HEK293T (cell line): Measurements from ENCODE around the gene RB1.

Experiments used
- BHLHE40 ChIP-seq: fragments of 450-650 bp; IDR thresholded peaks from 2 replicates; pipeline ENCODE4 v1.6.1; 2016; ENCODE audit warnings: mild to moderate bottlenecking, moderate library complexity, borderline replicate concordance
- CTBP1 ChIP-seq: fragments of 450-650 bp; IDR thresholded peaks from 2 replicates; pipeline ENCODE4 v1.6.1; 2016; ENCODE audit warnings: borderline replicate concordance
- ELF4 ChIP-seq: fragments of 450-650 bp; IDR thresholded peaks from 2 replicates; pipeline ENCODE4 v1.6.1; 2017; ENCODE audit warnings: antibody characterized with exemption
- SUZ12 ChIP-seq: fragments of 450-650 bp; IDR thresholded peaks from 2 replicates; pipeline ENCODE4 v1.6.1; 2016; ENCODE audit warnings: mild to moderate bottlenecking

- TF ChIP-seq CTBP1, result no peak
- no peak for TF ChIP-seq BHLHE40
- TF ChIP-seq SUZ12, result no peak
- no peak for TF ChIP-seq ELF4
Observed at GRCh38 chr13:48518083-48518482, 214.5 kb downstream of the RB1 start.
